Effector memory CD4-positive, alpha-beta T cell (primary cell): ENCODE results near the gene CTF1.
"Not testable (repeated sequence)": the region's sequence is repeated elsewhere in the genome, so short reads cannot be mapped to it uniquely, and the experiment has no call there.

ENCODE experiments used
- DNase-seq, 3 donors: peaks; one replicate each; pipeline ENCODE4 v3.0.0-alpha.2; 2020
- H3K27ac ChIP-seq: 2 replicates; pipeline ENCODE4 v1.7.0; 2013; ENCODE audit warnings: mild to moderate bottlenecking, low read length, moderate library complexity; ENCODE audit not compliant: insufficient read depth, poor library complexity, severe bottlenecking
- H3K27me3 ChIP-seq: replicated peaks from 2 replicates; pipeline ENCODE4 v1.7.0; 2013; ENCODE audit warnings: mild to moderate bottlenecking, low read length; ENCODE audit not compliant: insufficient read depth, control insufficient read depth, poor library complexity, severe bottlenecking
- H3K36me3 ChIP-seq: 2 replicates; pipeline ENCODE4 v1.7.0; 2013; ENCODE audit warnings: mild to moderate bottlenecking, low read length, moderate library complexity; ENCODE audit not compliant: control insufficient read depth, insufficient read depth
- H3K4me1 ChIP-seq: 2 replicates; pipeline ENCODE4 v1.7.0; 2013; ENCODE audit warnings: low read length, mild to moderate bottlenecking; ENCODE audit not compliant: control insufficient read depth, insufficient read depth, poor library complexity, severe bottlenecking
- H3K4me3 ChIP-seq: 2 replicates; pipeline ENCODE4 v1.7.0; 2013; ENCODE audit warnings: low read length, low read depth, mild to moderate bottlenecking; ENCODE audit not compliant: insufficient read depth, poor library complexity, severe bottlenecking
- H3K9me3 ChIP-seq: 2 replicates; pipeline ENCODE4 v1.7.0; 2013; ENCODE audit warnings: mild to moderate bottlenecking, low read length, moderate library complexity; ENCODE audit not compliant: control insufficient read depth
- total RNA-seq, 3 donors: gene quantifications; one replicate each; lab custom pipeline; 2026; lab: John Stamatoyannopoulos, UW

Gene CTF1, protein sequence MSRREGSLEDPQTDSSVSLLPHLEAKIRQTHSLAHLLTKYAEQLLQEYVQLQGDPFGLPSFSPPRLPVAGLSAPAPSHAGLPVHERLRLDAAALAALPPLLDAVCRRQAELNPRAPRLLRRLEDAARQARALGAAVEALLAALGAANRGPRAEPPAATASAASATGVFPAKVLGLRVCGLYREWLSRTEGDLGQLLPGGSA
- 0 to 0.09 (median 0) reads per million in 3 donors for total RNA-seq

DNA sequence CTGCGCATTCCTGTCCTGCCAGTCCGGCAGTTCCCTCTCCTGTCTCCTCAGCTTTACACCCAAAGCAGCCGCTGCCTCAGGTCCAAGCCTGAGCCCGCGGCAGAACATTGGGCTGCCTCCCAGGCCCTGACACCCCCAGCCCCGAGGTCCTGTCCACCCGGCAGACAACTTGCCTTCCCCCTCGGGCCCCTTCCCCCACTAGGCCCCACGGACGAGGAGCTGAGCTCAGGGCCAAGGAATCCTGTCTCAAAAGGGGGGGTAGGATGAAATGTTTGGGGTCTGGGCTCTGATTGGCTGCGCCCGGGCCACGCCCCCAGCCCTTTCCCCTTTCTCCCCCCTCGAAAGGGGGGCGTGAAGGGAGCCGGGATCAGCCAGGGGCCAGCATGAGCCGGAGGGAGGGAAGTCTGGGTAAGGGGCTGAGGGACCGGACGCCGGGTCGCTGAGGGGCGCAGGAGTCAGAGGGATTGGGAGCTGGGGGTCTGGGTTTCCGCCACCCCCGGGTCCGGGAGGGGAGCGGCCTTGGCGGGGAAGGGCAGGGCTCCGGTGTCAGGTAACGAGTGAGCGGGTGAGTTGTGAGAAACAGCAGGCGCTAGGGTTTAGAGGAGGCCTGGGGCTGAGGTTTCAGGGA is at the start of gene CTF1:
Gene CTF1, plus strand, starts transcription at position 354 of the 628 bp plus-strand sequence. Its CDS starts 30 bp downstream, at position 384.
- peaks cover 22% of the 10 kb centered on the region for H3K4me1 ChIP-seq
- no peak within 1 kb of the TSS for H3K4me3 ChIP-seq

DNA sequence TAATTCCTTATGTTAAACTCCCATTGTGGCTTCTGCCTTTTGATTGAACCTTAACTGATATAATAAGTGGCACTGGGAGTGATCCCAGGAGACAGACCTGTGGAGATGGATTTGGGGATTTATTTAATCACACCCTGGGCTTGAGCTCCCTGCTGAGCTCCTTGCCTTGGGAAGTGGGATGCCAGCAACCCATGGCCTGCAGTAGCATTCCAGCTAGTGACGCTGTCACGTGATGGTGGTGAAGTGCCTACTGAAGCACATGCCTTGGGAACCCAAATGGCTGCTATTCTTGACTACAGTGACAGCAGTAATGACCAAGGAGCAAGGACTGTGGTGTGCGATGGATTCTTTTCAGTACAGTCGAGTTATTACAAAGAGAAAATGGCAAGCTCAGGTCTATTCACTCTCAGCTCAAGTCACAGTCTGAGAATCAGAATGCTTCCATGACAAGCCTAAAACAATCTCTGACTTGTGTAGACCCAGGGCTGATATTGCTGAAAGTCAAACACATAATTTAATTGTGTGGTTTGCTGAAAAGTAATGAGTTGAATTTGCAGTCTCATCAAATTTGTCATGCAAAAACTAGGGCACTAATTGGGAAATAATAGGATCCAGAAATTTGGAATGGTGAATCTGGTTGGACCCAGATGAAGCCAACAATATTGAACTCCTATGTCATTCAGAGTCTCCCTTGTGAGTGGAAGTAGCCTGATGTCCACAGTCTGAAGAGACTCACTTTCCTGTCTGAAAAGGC is 49.6 kb upstream of the CTF1 start:
- Histone ChIP-seq H3K9me3 (no peaks in the 10 kb centered on the region), H3K4me1 (peaks cover 8% of the 10 kb centered on the region), H3K27ac (no peak overlapping the region), H3K27me3 (no peaks in the 10 kb centered on the region), H3K36me3 (no peaks in the 10 kb centered on the region), H3K4me3 (no peak overlapping the region)
- DNase-seq = no peak

More for the DNA sequence above, at the start of gene CTF1:
- Histone ChIP-seq H3K27me3 (no peaks in the 10 kb centered on the region), H3K9me3 (no peaks in the 10 kb centered on the region), H3K36me3 (peaks cover 2% of the 10 kb centered on the region), H3K27ac (peak within 1 kb of the TSS; percentile 54)
- DNase-seq = no peak

DNA sequence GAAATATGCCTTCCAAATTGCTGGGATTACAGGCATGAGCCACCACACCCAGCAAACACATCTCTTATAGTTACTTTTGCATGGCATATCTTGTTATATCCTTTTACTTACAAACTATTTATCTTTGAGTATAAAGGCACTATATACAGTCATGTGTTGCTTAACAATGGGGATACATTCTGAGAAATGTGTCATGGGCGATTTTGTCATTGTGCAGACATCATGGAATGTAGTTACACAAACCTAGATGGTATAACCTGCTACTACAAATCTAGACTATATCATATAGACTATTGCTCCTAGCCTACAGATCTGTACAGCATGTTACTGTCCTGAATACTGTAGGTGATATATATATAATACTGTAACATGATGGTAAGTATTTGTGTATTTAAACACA is 46.2 kb upstream of the CTF1 start:
- no peak for DNase-seq
- H3K4me1 ChIP-seq = peaks cover under 1% of the 10 kb centered on the region
- no peak overlapping the region for H3K27ac ChIP-seq
- no peaks in the 10 kb centered on the region for H3K9me3 ChIP-seq
- no peaks in the 10 kb centered on the region for H3K36me3 ChIP-seq
- no peak overlapping the region for H3K4me3 ChIP-seq
- no peaks in the 10 kb centered on the region for H3K27me3 ChIP-seq

DNA sequence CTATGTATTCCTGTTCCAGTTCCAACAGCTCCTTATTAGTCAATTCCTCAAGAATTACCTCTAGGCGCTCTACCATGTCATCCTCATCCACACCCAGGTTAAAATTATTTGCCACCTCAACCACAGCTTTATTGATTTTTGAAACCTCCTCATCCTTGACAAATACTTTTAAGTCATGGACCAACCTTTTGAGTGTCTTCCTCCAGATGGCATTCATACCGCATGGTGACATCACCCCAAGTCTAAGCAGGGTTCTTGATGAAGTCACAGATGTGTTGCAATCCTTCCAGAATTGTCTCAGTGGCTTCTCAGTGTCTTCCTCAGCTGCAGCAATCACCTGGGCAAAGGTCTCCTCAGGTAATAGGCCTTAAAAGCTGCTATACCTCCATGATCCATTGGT is 42.7 kb upstream of the CTF1 start:
- no peak overlapping the region for H3K27ac ChIP-seq

DNA sequence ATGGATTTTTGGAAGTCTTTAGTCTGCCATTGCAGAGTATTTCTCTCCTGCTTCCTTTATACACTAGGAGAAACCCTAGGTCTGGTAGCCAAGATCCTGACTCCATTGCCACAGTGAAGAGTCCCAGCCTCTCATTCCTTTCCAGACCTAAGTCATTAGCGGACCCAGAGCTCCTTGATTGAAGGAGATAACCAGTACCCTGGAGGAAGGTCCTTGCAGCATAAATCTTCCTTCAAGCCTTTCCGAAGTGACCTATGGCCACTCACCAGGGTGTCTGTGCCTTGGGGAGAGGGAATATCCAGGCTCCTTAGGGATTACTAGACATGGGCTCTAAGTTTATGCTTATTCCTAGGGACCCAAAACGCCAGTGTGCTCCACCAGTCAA is 38.3 kb upstream of the CTF1 start:
- Histone ChIP-seq H3K4me1 (no peaks in the 10 kb centered on the region), H3K36me3 (no peaks in the 10 kb centered on the region), H3K4me3 (no peak overlapping the region), H3K27me3 (no peaks in the 10 kb centered on the region), H3K9me3 (no peaks in the 10 kb centered on the region), H3K27ac (no peak overlapping the region)
- no peak for DNase-seq

More for the DNA sequence above, 42.7 kb upstream of the CTF1 start:
- H3K27me3 ChIP-seq = no peaks in the 10 kb centered on the region
- H3K36me3 ChIP-seq = no peaks in the 10 kb centered on the region
- DNase-seq = no peak
- H3K4me3 ChIP-seq = no peak overlapping the region
- H3K4me1 ChIP-seq = no peaks in the 10 kb centered on the region
- H3K9me3 ChIP-seq = no peaks in the 10 kb centered on the region

DNA sequence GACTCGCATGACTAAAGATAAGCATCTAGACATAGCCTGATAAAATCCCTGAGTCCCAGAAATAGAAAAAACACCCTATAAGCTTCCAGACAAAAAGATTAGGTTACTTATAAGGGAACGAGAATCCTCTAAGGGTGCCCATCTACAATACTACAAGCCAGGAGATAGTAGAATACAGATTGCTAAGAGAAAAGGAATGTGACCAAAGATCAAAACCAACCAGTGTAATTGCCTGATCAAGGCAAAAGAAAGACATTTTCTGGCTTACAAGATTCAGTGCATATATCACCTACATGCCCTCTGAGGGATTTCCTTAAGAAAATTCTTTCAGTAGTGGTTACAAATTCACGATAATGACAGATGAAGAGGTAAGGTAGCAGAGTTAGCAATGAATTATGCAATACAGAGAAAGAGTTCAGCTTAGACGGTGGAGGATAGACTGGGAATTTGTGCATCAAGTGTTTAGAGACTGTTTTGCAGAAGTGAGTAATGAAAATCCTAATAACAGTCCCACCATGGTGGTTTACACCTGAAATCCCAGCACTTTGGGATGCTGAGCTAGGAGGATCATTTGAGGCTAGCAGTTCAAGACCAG is 37.5 kb upstream of the CTF1 start:
- Histone ChIP-seq H3K9me3 (no peaks in the 10 kb centered on the region), H3K27me3 (no peaks in the 10 kb centered on the region), H3K4me1 (no peaks in the 10 kb centered on the region), H3K27ac (no peak overlapping the region), H3K36me3 (no peaks in the 10 kb centered on the region), H3K4me3 (no peak overlapping the region)
- no peak for DNase-seq

DNA sequence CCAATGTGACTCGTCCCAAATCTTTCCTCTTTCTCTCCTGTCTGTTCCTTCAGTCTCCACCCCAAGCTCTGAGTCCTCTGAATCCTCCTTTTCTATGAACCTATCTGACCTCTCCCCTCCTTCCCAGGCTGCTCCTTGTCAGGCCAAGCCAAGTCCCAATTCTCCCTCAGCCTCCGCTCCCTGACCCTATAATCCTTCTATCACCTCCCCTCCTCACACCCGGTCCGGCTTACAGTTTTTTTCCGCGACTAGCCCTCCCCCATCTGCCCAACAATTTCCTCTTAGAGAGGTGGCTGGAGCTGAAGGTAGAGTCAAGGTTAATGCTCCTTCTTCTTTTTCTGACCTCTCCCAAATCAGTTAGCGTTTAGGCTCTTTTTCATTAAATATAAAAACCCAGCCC is 35.7 kb upstream of the CTF1 start:
- not testable (repeated sequence) for H3K27ac ChIP-seq, H3K9me3 ChIP-seq, H3K4me3 ChIP-seq, H3K4me1 ChIP-seq, H3K36me3 ChIP-seq, H3K27me3 ChIP-seq, DNase-seq

DNA sequence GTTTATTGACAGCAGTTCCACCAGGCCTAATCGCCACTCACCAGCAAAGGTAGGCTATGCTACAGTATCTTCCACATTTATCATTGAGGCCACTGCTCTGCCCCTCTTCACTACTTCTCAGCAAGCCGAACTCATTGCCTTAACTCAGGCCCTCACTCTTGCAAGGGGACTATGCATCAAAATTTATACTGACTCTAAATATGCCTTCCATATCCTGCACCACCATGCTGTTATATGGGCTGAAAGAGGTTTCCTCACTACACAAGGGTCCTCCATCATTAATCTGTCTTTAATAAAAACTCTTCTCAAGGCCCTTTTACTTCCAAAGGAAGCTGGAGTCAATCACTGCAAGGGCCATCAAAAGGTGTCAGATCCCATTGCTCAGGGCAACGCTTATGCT is 33.2 kb upstream of the CTF1 start:
- H3K27me3 ChIP-seq, DNase-seq, H3K36me3 ChIP-seq, H3K9me3 ChIP-seq, H3K27ac ChIP-seq, H3K4me1 ChIP-seq, H3K4me3 ChIP-seq: not testable (repeated sequence)

DNA sequence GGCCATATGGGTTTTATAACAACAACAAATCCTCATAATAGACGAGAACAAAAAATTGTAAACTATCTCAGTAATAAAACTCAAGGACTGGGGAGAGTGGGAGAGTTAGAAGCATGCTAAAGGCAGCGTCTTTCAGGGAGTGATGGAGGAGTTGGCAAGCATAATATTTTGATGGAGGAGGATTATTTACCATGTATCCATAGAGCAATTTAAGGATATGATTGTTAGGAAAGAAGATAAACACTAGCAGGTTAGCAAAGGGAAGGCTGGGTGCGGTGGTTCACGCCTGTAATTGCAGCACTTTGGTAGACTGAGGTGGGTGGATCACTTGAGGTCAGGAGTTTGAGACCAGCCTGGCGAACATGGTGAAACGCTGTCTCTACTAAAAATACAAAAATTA is 30.4 kb upstream of the CTF1 start:
- no peak overlapping the region for H3K4me3 ChIP-seq
- no peak for DNase-seq
- H3K36me3 ChIP-seq = no peaks in the 10 kb centered on the region
- no peaks in the 10 kb centered on the region for H3K4me1 ChIP-seq
- H3K27me3 ChIP-seq = no peaks in the 10 kb centered on the region
- H3K27ac ChIP-seq = no peak overlapping the region
- no peaks in the 10 kb centered on the region for H3K9me3 ChIP-seq

DNA sequence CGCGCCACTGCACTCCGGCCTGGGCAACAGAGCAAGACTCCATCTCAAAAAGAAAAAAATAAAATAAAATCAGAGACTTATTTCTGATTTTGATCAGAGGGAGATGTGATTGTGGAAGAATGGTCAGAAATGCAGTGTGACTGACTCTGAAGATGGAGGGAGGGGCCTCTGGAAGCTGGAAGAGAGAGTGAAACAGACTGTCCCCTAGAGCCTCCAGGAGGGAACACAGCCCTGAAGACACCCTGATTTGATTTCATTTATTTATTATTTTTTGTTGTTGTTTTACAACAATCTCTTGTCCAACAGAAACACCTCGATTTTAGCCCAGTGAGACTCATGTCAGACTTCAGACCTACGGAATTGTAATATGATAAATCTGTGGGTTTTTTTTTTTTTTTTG is 28.7 kb upstream of the CTF1 start:
- H3K4me1 ChIP-seq = no peaks in the 10 kb centered on the region
- no peaks in the 10 kb centered on the region for H3K27me3 ChIP-seq
- no peak overlapping the region for H3K4me3 ChIP-seq
- H3K27ac ChIP-seq = no peak overlapping the region
- no peaks in the 10 kb centered on the region for H3K36me3 ChIP-seq
- no peaks in the 10 kb centered on the region for H3K9me3 ChIP-seq
- DNase-seq = no peak
